ENCODE results near the gene TATDN3. TPM values are rescaled to one million over a fixed set of nuclear protein-coding genes. Genes with fewer than 3 reads are reported as not detected.

Gene TATDN3
- total and polyA plus RNA-seq, 2 of the 4 experiments (the other 2 are of a cell fraction), result 4.9 to 12.0 TPM

DNA sequence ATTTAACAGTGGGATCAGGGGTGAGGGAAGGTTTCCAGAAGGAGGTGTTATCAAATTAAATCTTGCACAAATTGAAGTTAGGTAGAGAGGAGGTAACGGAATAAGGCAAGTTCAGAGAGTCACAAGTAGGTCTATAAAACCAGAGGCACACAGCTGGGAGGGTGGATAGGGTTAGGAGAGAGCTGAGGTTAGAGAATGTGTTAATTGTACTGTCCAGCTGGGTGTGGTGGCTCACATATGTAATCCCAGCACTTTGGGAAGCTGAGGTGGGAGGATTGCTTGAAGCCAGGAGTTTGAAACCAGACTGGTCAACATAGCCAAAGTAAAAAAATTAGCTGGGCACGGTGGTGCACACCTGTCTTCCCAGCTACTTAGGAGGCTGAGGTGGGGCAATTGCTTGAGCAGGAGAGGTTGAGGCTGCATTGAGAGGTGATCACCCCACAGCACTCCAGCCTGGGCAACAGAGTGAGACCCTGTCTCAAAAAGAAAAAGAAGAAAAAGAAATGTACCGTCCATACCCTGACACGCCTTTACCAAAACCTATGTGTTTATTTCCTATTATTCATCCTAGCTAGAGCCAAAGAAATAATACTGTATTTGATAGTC, 35.6 kb downstream of the TATDN3 start:
- H4K8ac ChIP-seq (ENCODE audit: low read depth in 2 of 2, low read length in 2 of 2), result no peak overlapping the region
- H3K27me3 ChIP-seq (ENCODE audit: control insufficient read depth, insufficient read depth, low read length), result no peaks in the 10 kb centered on the region
- no peak overlapping the region for H2AFZ ChIP-seq (replicated peaks; ENCODE audit: low read length, poor library complexity)
- H2BK120ac ChIP-seq (ENCODE audit: low read depth, low read length), result no peak overlapping the region
- in situ Hi-C loops (cut with MboI; ENCODE audit: low sequenced_read_pairs) (no loop called here), intact Hi-C loops (cut with micrococcal nuclease) (no loop called here), dilution Hi-C loops (cut with HindIII; ENCODE audit: low sequenced_read_pairs, unreplicated experiment) (no loop called here)
- H4K5ac ChIP-seq (ENCODE audit: low read depth, low read length), result no peak overlapping the region
- no peak overlapping the region for H3K9ac ChIP-seq (ENCODE audit: low read depth, low read length)
- no peak overlapping the region for H3K4ac ChIP-seq (ENCODE audit: low read depth, low read length)
- BruUV-seq (replicated peaks), result no TSS peak
- no peak overlapping the region for H4K91ac ChIP-seq (ENCODE audit: insufficient read depth, low read depth, low read length)
- H3K9me3 ChIP-seq (ENCODE audit: control insufficient read depth, insufficient read depth, low read length), result peaks cover 20% of the 10 kb centered on the region
- no peak overlapping the region for H3K27ac ChIP-seq (ENCODE audit: insufficient read depth, low read length)
- H3K4me2 ChIP-seq (ENCODE audit: low read depth, low read length), result no peak overlapping the region
- DNase-seq (no peak), ATAC-seq (ENCODE audit: low read depth) (no peak)
- WGBS, 2 experiments (ENCODE audit: extremely low coverage in 2 of 2, insufficient read length in 1 of 2), result 100% methylated on average over 1 of the region's 4 CpGs; no CpG with 5 or more reads in 1 of the 2 experiments
- no peaks in the 10 kb centered on the region for H3K9me1 ChIP-seq (ENCODE audit: insufficient read depth, low read length)
- H2BK20ac ChIP-seq (ENCODE audit: low read depth, low read length), result no peak overlapping the region
- no peak overlapping the region for H2BK5ac ChIP-seq (ENCODE audit: low read depth, low read length, poor library complexity, severe bottlenecking)
- no peak overlapping the region for H3K56ac ChIP-seq (ENCODE audit: extremely low read depth, insufficient read depth, low read length)
- no peak overlapping the region for H3K14ac ChIP-seq (replicated peaks; ENCODE audit: low read depth, low read length)
- no peak overlapping the region for H3K4me3 ChIP-seq (ENCODE audit: insufficient read depth, low read depth, low read length)
- no peaks in the 10 kb centered on the region for H3K36me3 ChIP-seq (ENCODE audit: control insufficient read depth, insufficient read depth, low read length)
- H3K23ac ChIP-seq (ENCODE audit: low read depth, low read length), result no peak overlapping the region
- H3K79me1 ChIP-seq (ENCODE audit: low read depth in 1 of 2, low read length in 2 of 2), result no peaks in the 10 kb centered on the region
- H2BK15ac ChIP-seq (ENCODE audit: low read depth, low read length), result no peak overlapping the region
- TF ChIP-seq MAFK (IDR thresholded peaks at IDR 0.05; ENCODE audit: low read depth, low read length) (no peak), POLR2A (IDR thresholded peaks at IDR 0.05; ENCODE audit: low read depth, low read length) (no peak), FOS (IDR thresholded peaks at IDR 0.05; ENCODE audit: low read depth, low read length) (no peak), CEBPB (IDR thresholded peaks at IDR 0.05; ENCODE audit: low read depth, low read length) (no peak), NFE2L2 (IDR thresholded peaks at IDR 0.05; ENCODE audit: low read depth, low read length) (no peak), MAZ (IDR thresholded peaks at IDR 0.05; ENCODE audit: borderline replicate concordance, low read depth, low read length) (no peak), RAD21 (IDR thresholded peaks at IDR 0.05; ENCODE audit: low read length) (no peak), SMC3 (IDR thresholded peaks at IDR 0.05; ENCODE audit: low read depth, low read length) (no peak), CHD1 (IDR thresholded peaks at IDR 0.05; ENCODE audit: low read depth, low read length) (no peak), RCOR1 (IDR thresholded peaks at IDR 0.05; ENCODE audit: insufficient replicate concordance, low read length) (no peak), RFX5 (IDR thresholded peaks at IDR 0.05; ENCODE audit: low read depth, low read length) (no peak), MXI1 (IDR thresholded peaks at IDR 0.05; ENCODE audit: borderline replicate concordance, low read depth, low read length) (no peak), BHLHE40 (IDR thresholded peaks at IDR 0.05; ENCODE audit: low read depth, low read length) (no peak)
- TF ChIP-seq, protein P1, sequence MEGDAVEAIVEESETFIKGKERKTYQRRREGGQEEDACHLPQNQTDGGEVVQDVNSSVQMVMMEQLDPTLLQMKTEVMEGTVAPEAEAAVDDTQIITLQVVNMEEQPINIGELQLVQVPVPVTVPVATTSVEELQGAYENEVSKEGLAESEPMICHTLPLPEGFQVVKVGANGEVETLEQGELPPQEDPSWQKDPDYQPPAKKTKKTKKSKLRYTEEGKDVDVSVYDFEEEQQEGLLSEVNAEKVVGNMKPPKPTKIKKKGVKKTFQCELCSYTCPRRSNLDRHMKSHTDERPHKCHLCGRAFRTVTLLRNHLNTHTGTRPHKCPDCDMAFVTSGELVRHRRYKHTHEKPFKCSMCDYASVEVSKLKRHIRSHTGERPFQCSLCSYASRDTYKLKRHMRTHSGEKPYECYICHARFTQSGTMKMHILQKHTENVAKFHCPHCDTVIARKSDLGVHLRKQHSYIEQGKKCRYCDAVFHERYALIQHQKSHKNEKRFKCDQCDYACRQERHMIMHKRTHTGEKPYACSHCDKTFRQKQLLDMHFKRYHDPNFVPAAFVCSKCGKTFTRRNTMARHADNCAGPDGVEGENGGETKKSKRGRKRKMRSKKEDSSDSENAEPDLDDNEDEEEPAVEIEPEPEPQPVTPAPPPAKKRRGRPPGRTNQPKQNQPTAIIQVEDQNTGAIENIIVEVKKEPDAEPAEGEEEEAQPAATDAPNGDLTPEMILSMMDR (conservative IDR thresholded peaks at IDR 0.05; ENCODE audit: low read depth, low read length), result no peak
- TF ChIP-seq, protein P2, sequence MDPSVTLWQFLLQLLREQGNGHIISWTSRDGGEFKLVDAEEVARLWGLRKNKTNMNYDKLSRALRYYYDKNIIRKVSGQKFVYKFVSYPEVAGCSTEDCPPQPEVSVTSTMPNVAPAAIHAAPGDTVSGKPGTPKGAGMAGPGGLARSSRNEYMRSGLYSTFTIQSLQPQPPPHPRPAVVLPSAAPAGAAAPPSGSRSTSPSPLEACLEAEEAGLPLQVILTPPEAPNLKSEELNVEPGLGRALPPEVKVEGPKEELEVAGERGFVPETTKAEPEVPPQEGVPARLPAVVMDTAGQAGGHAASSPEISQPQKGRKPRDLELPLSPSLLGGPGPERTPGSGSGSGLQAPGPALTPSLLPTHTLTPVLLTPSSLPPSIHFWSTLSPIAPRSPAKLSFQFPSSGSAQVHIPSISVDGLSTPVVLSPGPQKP (IDR thresholded peaks at IDR 0.05; ENCODE audit: borderline replicate concordance, low read depth, low read length), result no peak
- TF ChIP-seq, protein P3, sequence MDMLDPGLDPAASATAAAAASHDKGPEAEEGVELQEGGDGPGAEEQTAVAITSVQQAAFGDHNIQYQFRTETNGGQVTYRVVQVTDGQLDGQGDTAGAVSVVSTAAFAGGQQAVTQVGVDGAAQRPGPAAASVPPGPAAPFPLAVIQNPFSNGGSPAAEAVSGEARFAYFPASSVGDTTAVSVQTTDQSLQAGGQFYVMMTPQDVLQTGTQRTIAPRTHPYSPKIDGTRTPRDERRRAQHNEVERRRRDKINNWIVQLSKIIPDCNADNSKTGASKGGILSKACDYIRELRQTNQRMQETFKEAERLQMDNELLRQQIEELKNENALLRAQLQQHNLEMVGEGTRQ (IDR thresholded peaks at IDR 0.05; ENCODE audit: low read depth, low read length), result no peak
- POLR2A ChIA-PET (ENCODE audit: unreplicated experiment), result no interaction called here
- no peak overlapping the region for H2AK9ac ChIP-seq (replicated peaks; ENCODE audit: low read depth, low read length, poor library complexity)
- no peaks in the 10 kb centered on the region for H4K20me1 ChIP-seq (ENCODE audit: insufficient read depth, low read length)
- CTCF ChIA-PET, result no interaction called here
- no peak overlapping the region for H2AK5ac ChIP-seq (ENCODE audit: low read depth, low read length)
- H3K4me1 ChIP-seq (ENCODE audit: control insufficient read depth, insufficient read depth, low read length), result no peaks in the 10 kb centered on the region
- no peak overlapping the region for H3K18ac ChIP-seq (ENCODE audit: low read depth, low read length)

Measured in IMR-90 (cell line).